Right lobe of liver (tissue), 6 donors: ENCODE results near the gene UBQLN1. TPM values are rescaled to one million over a fixed set of nuclear protein-coding genes. Genes with fewer than 3 reads are reported as not detected.

Experiments used
- ATAC-seq, 4 donors: fragments of 200-7000 bp; cut with Tn5 transposase; one replicate each; pipeline ENCODE4 v1.9.1; 2020; ENCODE audit warnings: mild to moderate bottlenecking in 4 of 4, moderate library complexity in 4 of 4
- DNase-seq, 3 donors: peaks; one replicate each; pipeline ENCODE4 v3.0.0-alpha.2; 2020
- H3K27ac ChIP-seq, 3 donors: fragments of 200-600 bp; one replicate each; pipeline ENCODE4 v1.8.0; 2022
- H3K27me3 ChIP-seq, 2 donors: fragments of 200-600 bp; one replicate each; pipeline ENCODE4 v1.8.0; 2022
- H3K36me3 ChIP-seq, 4 donors: fragments of 200-600 bp; sonication (generic) in 1 of 4; one replicate each; pipeline versions ENCODE4 v1.5.1 to v1.8.0; 2017 to 2022; ENCODE audit warnings: control low read depth in 1 of 4
- H3K4me1 ChIP-seq, 4 donors: fragments of 200-600 bp; sonication (generic) in 1 of 4; one replicate each; pipeline versions ENCODE4 v1.5.1 to v1.8.0; 2017 to 2022; ENCODE audit warnings: control low read depth in 1 of 4
- H3K4me3 ChIP-seq, 3 donors: fragments of 200-600 bp; one replicate each; pipeline ENCODE4 v1.8.0; 2022
- H3K9me3 ChIP-seq, 4 donors: fragments of 200-600 bp; sonication (generic) in 1 of 4; one replicate each; pipeline versions ENCODE4 v1.5.1 to v1.8.0; 2017 to 2022; ENCODE audit warnings: control low read depth in 1 of 4
- CTCF ChIP-seq, 4 donors: fragments of 200-600 bp in 3 of 4; fragments of 450-650 bp in 1 of 4; IDR thresholded peaks; one replicate each; pipeline versions ENCODE4 v1.5.1 to v1.8.0; 2016 to 2022; ENCODE audit warnings: antibody characterized with exemption in 4 of 4, mild to moderate bottlenecking in 2 of 4
- POLR2A ChIP-seq: fragments of 450-650 bp; IDR thresholded peaks from one replicate; pipeline ENCODE4 v1.6.1; 2017; ENCODE audit warnings: antibody characterized with exemption, mild to moderate bottlenecking
- WGBS: methylation state at CpG from one replicate; pipeline ENCODE4 v1.1.6; 2018; ENCODE audit warnings: low coverage, low lambda C conversion rate; ENCODE audit not compliant: insufficient coverage; ENCODE audit errors: missing lambda C conversion rate; 5-methylcytosine and 5-hydroxymethylcytosine counted together
- intact Hi-C, 2 donors: fragments of 100-400 bp; cut with DNase I; formaldehyde crosslinking; loops; one replicate each; pipeline versions ENCODE4 v1.11.2 to v1.14.1; 2022
- total RNA-seq, 6 experiments: library from RNA; depleted of rRNA in 2 of 6; stranded (reverse); fragments of >200 nt in 2 of 6; fragmentation: NEBNext Ultra II Directional in 3 of 6; extraction: Animal tissue kit (Norgen Biotek cat#: 25700) in 3 of 6; gene quantifications; one replicate each; pipeline versions ENCODE4 v1.1.0 to v1.2.4, GENCODE V29; 2016 to 2023
- donor health status: DM: no; HTN: yes; CAD: no.
- donor health status: DM: no; HTN: no; CAD: no.
- donor health status: DM: no; HTN: no; CAD: no.
- donor health status: DM: no; HTN: yes; CAD: no.
- donor health status: DM: no; HTN: yes; CAD: no.

Gene UBQLN1
- total RNA-seq, 6 experiments from 2014 or later, result 49.6 to 94.5 (median 66.0) TPM

DNA sequence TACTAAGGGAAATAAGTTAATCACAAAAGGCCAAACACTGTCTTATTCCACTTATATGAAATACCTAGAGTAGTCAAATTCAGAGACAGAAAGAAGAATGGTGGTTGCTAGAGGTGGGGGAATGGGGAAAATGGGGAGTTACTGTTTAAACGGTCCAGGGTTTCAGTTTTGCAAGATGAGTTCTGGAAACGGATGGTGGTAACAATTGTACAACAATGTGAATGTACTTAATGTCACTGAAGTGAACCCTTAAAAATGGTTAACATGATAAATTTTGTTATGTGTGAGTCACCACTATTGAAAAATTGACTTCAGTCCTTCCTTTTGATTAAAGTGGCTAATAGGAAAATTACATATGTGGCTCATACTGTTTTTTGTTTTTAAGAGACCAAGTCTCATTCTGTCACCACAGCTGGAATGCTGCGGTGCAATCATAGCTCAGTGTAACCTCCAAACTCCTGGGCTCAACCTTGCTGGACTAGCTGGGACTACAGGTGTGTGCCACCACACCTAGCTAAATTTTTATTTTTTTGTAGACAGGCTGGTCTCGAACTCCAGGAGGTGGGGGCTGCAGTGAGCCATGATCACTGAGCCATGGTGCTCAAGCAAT is 8.7 kb downstream of the UBQLN1 start:
- Histone ChIP-seq H3K36me3 (no peaks in the 10 kb centered on the region), H3K4me3 (no peak overlapping the region), H3K4me1 (peaks cover 0 to 25% (median 2%) of the 10 kb centered on the region in 4 donors), H3K9me3 (no peaks in the 10 kb centered on the region), H3K27ac (no peak overlapping the region), H3K27me3 (no peaks in the 10 kb centered on the region)
- 47% methylated on average over 4 of the region's 4 CpGs for WGBS
- DNase-seq (no peak), ATAC-seq (no peak)
- intact Hi-C loops, result no loop called here
- no peak for TF ChIP-seq POLR2A
- no peak for TF ChIP-seq CTCF (IDR thresholded peaks at IDR 0.05)

DNA sequence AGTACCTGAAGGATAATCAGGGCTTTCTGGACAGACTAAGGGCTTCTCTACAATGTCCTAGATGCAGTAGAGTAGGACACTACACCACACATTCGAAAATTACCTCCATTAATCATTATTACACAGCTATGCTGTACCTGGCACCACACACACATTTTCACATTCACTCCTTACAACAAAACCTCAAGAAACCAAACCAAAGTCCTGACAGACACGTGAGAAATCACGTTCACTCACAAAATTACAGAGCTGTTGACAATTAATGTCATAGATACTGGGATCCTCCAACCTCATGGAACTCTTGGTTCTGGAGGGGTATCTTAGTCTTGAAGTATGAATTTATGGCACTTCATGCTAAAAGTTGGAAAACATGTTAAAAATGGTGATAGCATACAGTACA is 16.3 kb downstream of the UBQLN1 start:
- Histone ChIP-seq H3K4me1 (peaks cover 0 to 23% (median 0%) of the 10 kb centered on the region in 4 donors), H3K36me3 (no peaks in the 10 kb centered on the region)
- WGBS, result 78% methylated on average over 3 of the region's 3 CpGs

DNA sequence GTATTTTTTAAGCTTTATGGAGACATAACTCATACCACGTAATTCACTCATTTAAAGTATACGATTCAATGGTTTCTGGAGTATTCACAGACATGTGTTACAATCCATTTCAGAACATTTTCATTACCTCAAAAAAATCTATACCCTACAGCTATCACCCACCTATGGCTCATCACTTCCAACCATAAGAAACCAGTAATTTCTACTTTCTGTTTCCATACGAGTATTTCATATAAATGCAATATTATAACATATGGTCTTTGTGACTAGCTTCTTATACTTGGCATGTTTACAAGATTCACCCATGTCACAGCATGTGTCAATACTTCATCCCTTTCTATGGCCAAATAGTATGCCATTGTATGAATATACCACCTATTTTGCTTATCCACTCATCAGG is 18.8 kb downstream of the UBQLN1 start:
- H3K27ac ChIP-seq, result no peak overlapping the region
- peaks cover 0 to 16% (median under 1%) of the 10 kb centered on the region in 4 donors for H3K4me1 ChIP-seq
- TF ChIP-seq CTCF (IDR thresholded peaks at IDR 0.05) (no peak), POLR2A (no peak)
- DNase-seq (no peak), ATAC-seq (no peak)
- no peaks in the 10 kb centered on the region for H3K27me3 ChIP-seq
- H3K9me3 ChIP-seq, result no peaks in the 10 kb centered on the region
- 81% methylated on average over 3 of the region's 3 CpGs for WGBS
- intact Hi-C loops, result no loop called here
- H3K36me3 ChIP-seq, result no peaks in the 10 kb centered on the region
- H3K4me3 ChIP-seq, result no peak overlapping the region

More for the DNA sequence above, 16.3 kb downstream of the UBQLN1 start:
- intact Hi-C loops, result no loop called here
- H3K9me3 ChIP-seq, result no peaks in the 10 kb centered on the region
- DNase-seq (no peak), ATAC-seq (no peak)
- H3K27ac ChIP-seq, result no peak overlapping the region
- no peak for TF ChIP-seq POLR2A
- TF ChIP-seq CTCF (IDR thresholded peaks at IDR 0.05), result no peak
- no peak overlapping the region for H3K4me3 ChIP-seq
- no peaks in the 10 kb centered on the region for H3K27me3 ChIP-seq

GRCh38 chr9:83681490-83681889 is 26.3 kb downstream of the UBQLN1 start:
- DNase-seq, result no peak
- intact Hi-C loops, result no loop called here
- WGBS, result 71% methylated on average over 2 of the region's 2 CpGs
- no peak for TF ChIP-seq POLR2A
- no peak for TF ChIP-seq CTCF (IDR thresholded peaks at IDR 0.05)
- Histone ChIP-seq H3K9me3 (no peaks in the 10 kb centered on the region), H3K36me3 (peaks cover 0 to 48% (median 18%) of the 10 kb centered on the region in 4 donors), H3K27me3 (no peaks in the 10 kb centered on the region), H3K27ac (no peak overlapping the region), H3K4me1 (peaks cover 0 to 16% (median 4%) of the 10 kb centered on the region in 4 donors), H3K4me3 (no peak overlapping the region)
- ATAC-seq, result no peak
